Stomach (tissue), 9 donors: Measurements from ENCODE around the gene EPB41L2. TPM values are rescaled to one million over a fixed set of nuclear protein-coding genes. Genes with fewer than 3 reads are reported as not detected.
A peak's percentile ranks its signal among the peaks of the same experiment; 100 is the strongest.

Source experiments
- DNase-seq, 2 donors: peaks; one replicate each; pipeline versions ENCODE4 v3.0.0 to v3.0.0-alpha.2; 2013 to 2019
- H3K27ac ChIP-seq, 5 donors: fragments of 200-600 bp in 4 of 5; sonication (generic) in 4 of 5; one replicate each; pipeline ENCODE4 v1.5.1; 2013 to 2019; ENCODE audit warnings: mild to moderate bottlenecking in 1 of 5, moderate library complexity in 1 of 5
- H3K27me3 ChIP-seq, 3 donors: fragments of 200-600 bp; sonication (generic); one replicate each; pipeline ENCODE4 v1.5.1; 2017 to 2019; ENCODE audit warnings: mixed run types in 1 of 3
- H3K36me3 ChIP-seq, 4 donors: fragments of 200-600 bp; sonication (generic); 1 replicate in 3 of 4; 2 replicates in 1 of 4; pipeline ENCODE4 v1.5.1; 2016 to 2019
- H3K4me1 ChIP-seq, 4 donors: fragments of 200-600 bp; sonication (generic); one replicate each; pipeline ENCODE4 v1.5.1; 2016 to 2019
- H3K4me3 ChIP-seq, 4 donors: fragments of 200-600 bp; sonication (generic) in 3 of 4; one replicate each; pipeline ENCODE4 v1.5.1; 2016 to 2019; ENCODE audit warnings: mild to moderate bottlenecking in 1 of 4
- H3K9me3 ChIP-seq, 4 donors: fragments of 200-600 bp; sonication (generic); one replicate each; pipeline ENCODE4 v1.5.1; 2016 to 2019
- CTCF ChIP-seq, 7 experiments: fragments of 450-650 bp in 4 of 7; fragments of 200-600 bp in 3 of 7; sonication (generic) in 3 of 7; IDR thresholded peaks; one replicate each; pipeline ENCODE4 v1.5.1; 2016 to 2019; ENCODE audit warnings: antibody characterized with exemption in 7 of 7, control low read depth in 2 of 7, mild to moderate bottlenecking in 1 of 7
- EP300 ChIP-seq: sonication (generic); formaldehyde crosslinking; IDR thresholded peaks from one replicate; pipeline ENCODE4 v1.6.1; 2017; ENCODE audit warnings: antibody characterized with exemption
- POLR2A ChIP-seq, 4 donors: fragments of 450-650 bp; IDR thresholded peaks; one replicate each; pipeline ENCODE4 v1.6.1; 2016; ENCODE audit warnings: antibody characterized with exemption in 4 of 4, control low read depth in 2 of 4, mild to moderate bottlenecking in 1 of 4, moderate library complexity in 1 of 4
- POLR2AphosphoS5 ChIP-seq, 3 donors: sonication (generic); formaldehyde crosslinking; IDR thresholded peaks; one replicate each; pipeline ENCODE4 v1.6.1; 2016; ENCODE audit warnings: antibody characterized with exemption in 3 of 3
- WGBS, 5 donors: extraction: QIAGEN DNeasy Blood & Tissue Kit in 3 of 5; methylation state at CpG; one replicate each; pipeline versions ENCODE4 v1.1.5 to v1.1.7; 2013 to 2018; 5-methylcytosine and 5-hydroxymethylcytosine counted together
- intact Hi-C: fragments of 100-400 bp; cut with DNase I; formaldehyde crosslinking; loops from one replicate; pipeline ENCODE4 v1.15.1; 2023; ENCODE audit warnings: low total_unique reads
- polyA plus RNA-seq, 3 donors: library from polyadenylated mRNA; stranded (reverse); fragments of 200-250 nt; gene quantifications; one replicate each; pipeline ENCODE4 v1.2.3, GENCODE V29; 2013
- total RNA-seq, 5 donors: library from RNA; depleted of rRNA; stranded (reverse); fragments of >200 nt; gene quantifications; one replicate each; pipeline versions ENCODE4 v1.1.0 to v1.2.3, GENCODE V29; 2014 to 2016
- donor health status: healthy with polysubstance abuse.
- donor health status: Bipolar disorder and iron deficiency.
- donor health status: healthy.

Gene EPB41L2
- total and polyA plus RNA-seq, 8 donors: 12.5 to 238 (median 30.2) TPM

GRCh38 chr6:130829333-130829910 is 233.6 kb downstream of the EPB41L2 start:
- intact Hi-C loops: no loop called here
- WGBS, 5 donors: 68 to 79% (median 74%) methylated on average over 4 of the region's 4 CpGs

GRCh38 chr6:130827247-130828149 is 235.5 kb downstream of the EPB41L2 start, which contains the start of gene SMLR1:
Gene SMLR1 (plus strand): TSS chr6:130827406. CDS start chr6:130827414, 8 bp downstream.
- Histone ChIP-seq H3K4me1 (peaks cover 0 to 9% (median 0%) of the 10 kb centered on the region in 4 donors), H3K27me3 (no peaks in the 10 kb centered on the region), H3K9me3 (no peaks in the 10 kb centered on the region), H3K27ac (no peak within 1 kb of the TSS), H3K4me3 (no peak within 1 kb of the TSS), H3K36me3 (no peaks in the 10 kb centered on the region)
- peak in 1 of 2 donors; percentile 56 for DNase-seq
- intact Hi-C loops: no loop called here
- 55 to 74% (median 65%) methylated on average over 11 of the region's 11 CpGs for WGBS, 5 donors
- TF ChIP-seq POLR2AphosphoS5 (IDR thresholded peaks at IDR 0.05) (no peak), EP300 (no peak), CTCF (IDR thresholded peaks at IDR 0.05) (no peak), POLR2A (IDR thresholded peaks at IDR 0.05) (no peak)

More at GRCh38 chr6:130829333-130829910, 233.6 kb downstream of the EPB41L2 start:
- no peaks in the 10 kb centered on the region for H3K36me3 ChIP-seq
- H3K27me3 ChIP-seq: no peaks in the 10 kb centered on the region
- no peaks in the 10 kb centered on the region for H3K9me3 ChIP-seq
- DNase-seq: no peak
- H3K4me3 ChIP-seq: no peak overlapping the region
- no peak overlapping the region for H3K27ac ChIP-seq
- TF ChIP-seq POLR2A (IDR thresholded peaks at IDR 0.05): no peak
- H3K4me1 ChIP-seq: peaks cover 0 to 9% (median 0%) of the 10 kb centered on the region in 4 donors

- WGBS, 5 donors: 85 to 95% (median 92%) methylated on average over 4 of the region's 4 CpGs
- Histone ChIP-seq H3K4me3 (no peak overlapping the region), H3K36me3 (no peaks in the 10 kb centered on the region), H3K27ac (no peak overlapping the region), H3K9me3 (no peaks in the 10 kb centered on the region), H3K27me3 (no peaks in the 10 kb centered on the region), H3K4me1 (peaks cover 0 to 9% (median 0%) of the 10 kb centered on the region in 4 donors)
- DNase-seq: no peak
- intact Hi-C loops: no loop called here
- TF ChIP-seq EP300 (no peak), CTCF (IDR thresholded peaks at IDR 0.05) (no peak), POLR2AphosphoS5 (IDR thresholded peaks at IDR 0.05) (no peak), POLR2A (IDR thresholded peaks at IDR 0.05) (no peak)
Observed at GRCh38 chr6:130826442-130827246, 236.4 kb downstream of the EPB41L2 start.

GRCh38 chr6:130825772-130826441 is 237.1 kb downstream of the EPB41L2 start:
- no peaks in the 10 kb centered on the region for H3K36me3 ChIP-seq
- H3K9me3 ChIP-seq: no peaks in the 10 kb centered on the region
- 84 to 88% (median 88%) methylated on average over 3 of the region's 3 CpGs for WGBS, 5 donors
- no peak overlapping the region for H3K4me3 ChIP-seq
- intact Hi-C loops: no loop called here
- H3K27ac ChIP-seq: no peak overlapping the region
- H3K4me1 ChIP-seq: peaks cover 0 to 9% (median 0%) of the 10 kb centered on the region in 4 donors
- peak in 1 of 2 donors; percentile 21 for DNase-seq
- H3K27me3 ChIP-seq: no peaks in the 10 kb centered on the region
- TF ChIP-seq EP300: no peak
- TF ChIP-seq POLR2AphosphoS5 (IDR thresholded peaks at IDR 0.05): no peak
- TF ChIP-seq CTCF (IDR thresholded peaks at IDR 0.05): no peak
- TF ChIP-seq POLR2A (IDR thresholded peaks at IDR 0.05): no peak
